Keratinocyte (primary cell): Measurements from ENCODE around the gene LONP2.

Experiments used
- CTCF ChIP-seq, 3 experiments: IDR thresholded peaks in 1 of 3; conservative IDR thresholded peaks in 1 of 3; optimal IDR thresholded peaks in 1 of 3; 2 replicates in 2 of 3; 3 replicates in 1 of 3; pipeline versions ENCODE3 to v1.5.1; 2011; ENCODE audit warnings: low read length in 3 of 3, mild to moderate bottlenecking in 3 of 3, moderate library complexity in 2 of 3, control low read depth in 1 of 3, inconsistent platforms in 1 of 3; ENCODE audit not compliant: insufficient read depth in 2 of 3; ENCODE audit errors: extremely low read depth in 1 of 3
- EZH2 ChIP-seq: IDR thresholded peaks from one replicate; pipeline ENCODE4 v1.6.1; 2012; ENCODE audit warnings: inconsistent platforms, mild to moderate bottlenecking, low read length, moderate library complexity

GRCh38 chr16:48347191-48347865 lies 103.2 kb downstream of the LONP2 start:
- TF ChIP-seq CTCF (optimal IDR thresholded peaks at IDR 0.05 in 1 of 3, IDR thresholded peaks at IDR 0.05 in 1 of 3, conservative IDR thresholded peaks at IDR 0.05 in 1 of 3; ENCODE audit: extremely low read depth in 1 of 3, insufficient read depth in 2 of 3, low read length in 3 of 3) (no peak), EZH2 (no peak)
